Upper lobe of left lung (tissue), 4 donors: ENCODE data around the gene GNG11.

Source experiments
- CTCF ChIP-seq, 6 experiments: fragments of 450-650 bp in 4 of 6; fragments of 200-600 bp in 2 of 6; sonication (generic) in 2 of 6; IDR thresholded peaks; one replicate each; pipeline ENCODE4 v1.5.1; 2016 to 2019; ENCODE audit warnings: antibody characterized with exemption in 6 of 6
- POLR2AphosphoS5 ChIP-seq, 2 donors: sonication (generic); formaldehyde crosslinking; IDR thresholded peaks; one replicate each; pipeline ENCODE4 v1.5.1; 2017; ENCODE audit warnings: antibody characterized with exemption in 2 of 2

- TF ChIP-seq POLR2AphosphoS5 (IDR thresholded peaks at IDR 0.05) (no peak), CTCF (IDR thresholded peaks at IDR 0.05) (no peak)
These were observed 43.8 kb upstream of the GNG11 start for GRCh38 chr7:93877742-93878141.
